Measurements from ENCODE around the gene C9orf72.
A peak's percentile ranks its signal among the peaks of the same experiment; 100 is the strongest.

C9orf72 gene

DNA sequence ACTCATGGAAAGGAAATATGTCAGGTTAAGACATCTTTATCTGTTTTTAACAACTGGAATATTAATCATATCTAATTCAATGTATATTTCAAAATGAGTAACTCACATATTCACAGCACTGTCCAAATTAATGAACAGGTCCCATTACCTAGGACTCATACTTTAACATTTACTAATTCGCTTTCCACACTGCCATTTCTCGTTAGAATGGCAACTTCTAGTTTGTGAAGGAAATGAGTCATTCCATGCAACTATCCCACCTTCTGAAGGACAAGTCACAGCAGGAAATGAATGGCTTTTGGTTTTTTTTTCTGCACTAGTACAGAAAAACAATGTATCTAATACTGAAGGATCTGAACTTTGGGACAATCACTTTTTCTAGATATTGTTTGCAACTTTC is 73.8 kb downstream of the C9orf72 start:
- no peak overlapping the region for H3K4me3 ChIP-seq (ENCODE audit: low read depth, low read length)
- in situ Hi-C loops (cut with HindIII; ENCODE audit: low sequenced_read_pairs): no loop called here
- peak; percentile 55 for DNase-seq (ENCODE audit: low read depth, low spot score)
- no peak for TF ChIP-seq CTCF (IDR thresholded peaks at IDR 0.05; ENCODE audit: low read depth, low read length)

GRCh38 chr9:27497883-27498417 is 75.3 kb downstream of the C9orf72 start:
- DNase-seq (ENCODE audit: low read depth, low spot score): no peak
- in situ Hi-C loops (cut with HindIII; ENCODE audit: low sequenced_read_pairs): no loop called here
- TF ChIP-seq CTCF (IDR thresholded peaks at IDR 0.05; ENCODE audit: low read depth, low read length): no peak
- H3K4me3 ChIP-seq (ENCODE audit: low read depth, low read length): no peak overlapping the region
